Measurements from ENCODE around the gene C10orf67.

DNA sequence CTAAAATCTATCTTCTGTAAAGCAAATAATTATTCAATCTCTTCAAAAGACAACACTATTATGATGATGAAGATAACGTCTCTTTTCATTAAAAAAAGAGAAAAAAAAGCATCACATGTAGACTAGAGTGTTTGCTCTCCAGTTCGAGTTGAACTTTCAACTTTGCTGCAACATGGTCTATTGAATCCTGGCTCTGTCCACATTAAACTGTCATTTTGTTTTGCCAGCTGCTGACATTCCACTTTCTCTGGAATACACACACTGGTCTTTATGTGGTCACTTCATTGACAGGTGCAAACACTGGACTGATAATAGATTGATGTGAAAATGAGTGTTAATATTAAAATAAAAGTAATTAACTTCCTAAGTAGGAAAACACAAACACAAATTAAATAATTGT lies 90.8 kb downstream of the C10orf67 start:
- TF ChIP-seq, protein P1, sequence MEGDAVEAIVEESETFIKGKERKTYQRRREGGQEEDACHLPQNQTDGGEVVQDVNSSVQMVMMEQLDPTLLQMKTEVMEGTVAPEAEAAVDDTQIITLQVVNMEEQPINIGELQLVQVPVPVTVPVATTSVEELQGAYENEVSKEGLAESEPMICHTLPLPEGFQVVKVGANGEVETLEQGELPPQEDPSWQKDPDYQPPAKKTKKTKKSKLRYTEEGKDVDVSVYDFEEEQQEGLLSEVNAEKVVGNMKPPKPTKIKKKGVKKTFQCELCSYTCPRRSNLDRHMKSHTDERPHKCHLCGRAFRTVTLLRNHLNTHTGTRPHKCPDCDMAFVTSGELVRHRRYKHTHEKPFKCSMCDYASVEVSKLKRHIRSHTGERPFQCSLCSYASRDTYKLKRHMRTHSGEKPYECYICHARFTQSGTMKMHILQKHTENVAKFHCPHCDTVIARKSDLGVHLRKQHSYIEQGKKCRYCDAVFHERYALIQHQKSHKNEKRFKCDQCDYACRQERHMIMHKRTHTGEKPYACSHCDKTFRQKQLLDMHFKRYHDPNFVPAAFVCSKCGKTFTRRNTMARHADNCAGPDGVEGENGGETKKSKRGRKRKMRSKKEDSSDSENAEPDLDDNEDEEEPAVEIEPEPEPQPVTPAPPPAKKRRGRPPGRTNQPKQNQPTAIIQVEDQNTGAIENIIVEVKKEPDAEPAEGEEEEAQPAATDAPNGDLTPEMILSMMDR (IDR thresholded peaks at IDR 0.05) = no peak
- no peak for TF ChIP-seq POLR2A (IDR thresholded peaks at IDR 0.05)

All from uterus (tissue), 2 donors.